Smooth muscle cell (in vitro differentiated cells): ENCODE measurements around the gene RIN1. TPM values are rescaled to one million over a fixed set of nuclear protein-coding genes. Genes with fewer than 3 reads are reported as not detected.

Experiments
- DNase-seq: peaks from one replicate; lab custom pipeline; 2025; ENCODE audit not compliant: unreplicated experiment; lab: John Stamatoyannopoulos, UW
- H2AFZ ChIP-seq: fragments of 200-600 bp; sonication (generic); 2 replicates; pipeline ENCODE4 v1.6.0; 2016; ENCODE audit warnings: antibody characterized with exemption, low read depth, mild to moderate bottlenecking
- H3F3A ChIP-seq: fragments of 200-600 bp; sonication (generic); 2 replicates; pipeline ENCODE4 v1.6.0; 2017; ENCODE audit warnings: antibody characterized with exemption, low read depth
- H3K27ac ChIP-seq: fragments of 200-600 bp; sonication (generic); 2 replicates; pipeline ENCODE4 v1.5.1; 2016; ENCODE audit warnings: low read depth, mild to moderate bottlenecking
- H3K27me3 ChIP-seq: fragments of 200-600 bp; sonication (generic); 2 replicates; pipeline ENCODE4 v1.6.1; 2016; ENCODE audit warnings: low read depth, mild to moderate bottlenecking
- H3K36me3 ChIP-seq: fragments of 200-600 bp; sonication (generic); 2 replicates; pipeline ENCODE4 v1.5.1; 2016; ENCODE audit warnings: low read depth
- H3K4me1 ChIP-seq: fragments of 200-600 bp; sonication (generic); 2 replicates; pipeline ENCODE4 v1.5.1; 2016; ENCODE audit warnings: low read depth
- H3K4me2 ChIP-seq: fragments of 200-600 bp; sonication (generic); 2 replicates; pipeline ENCODE4 v1.6.0; 2016; ENCODE audit warnings: mild to moderate bottlenecking
- H3K4me3 ChIP-seq: fragments of 200-600 bp; sonication (generic); 2 replicates; pipeline ENCODE4 v1.5.1; 2016; ENCODE audit warnings: mild to moderate bottlenecking
- H3K79me2 ChIP-seq: fragments of 200-600 bp; sonication (generic); 2 replicates; pipeline ENCODE4 v1.6.0; 2016; ENCODE audit warnings: low read depth, mild to moderate bottlenecking
- H3K9ac ChIP-seq: fragments of 200-600 bp; sonication (generic); 2 replicates; pipeline ENCODE4 v1.6.0; 2016; ENCODE audit warnings: low read depth
- H3K9me3 ChIP-seq: fragments of 200-600 bp; sonication (generic); replicated peaks from 2 replicates; pipeline ENCODE4 v1.5.1; 2016; ENCODE audit warnings: low read depth
- H4K20me1 ChIP-seq: fragments of 200-600 bp; sonication (generic); 2 replicates; pipeline ENCODE4 v1.6.0; 2016; ENCODE audit warnings: low read depth
- WGBS: methylation state at CpG from one replicate; pipeline ENCODE4 v1.1.7; 2016; ENCODE audit warnings: low lambda C conversion rate; 5-methylcytosine and 5-hydroxymethylcytosine counted together
- polyA plus RNA-seq: library from polyadenylated mRNA; unstranded; fragments of >200 nt; fragmentation: Nextera tagmentation; extraction: Ambion mirVana; gene quantifications from 2 replicates; pipeline ENCODE4 v1.2.1, GENCODE V29; 2016
- total RNA-seq: library from RNA; depleted of rRNA; stranded (reverse); fragments of >200 nt; gene quantifications from 2 replicates; pipeline ENCODE4 v1.2.3, GENCODE V29; 2014
- TF ChIP-seq, protein P1 (sequence below): fragments of 200-600 bp; sonication (generic); IDR thresholded peaks from 2 replicates; pipeline ENCODE4 v1.5.1; 2017; ENCODE audit warnings: borderline replicate concordance, mild to moderate bottlenecking, antibody characterized with exemption; ENCODE audit not compliant: insufficient read depth, poor library complexity, severe bottlenecking

The RIN1 gene
- total and polyA plus RNA-seq, 2 experiments from 2014 or later: 15.3 to 18.0 TPM

DNA sequence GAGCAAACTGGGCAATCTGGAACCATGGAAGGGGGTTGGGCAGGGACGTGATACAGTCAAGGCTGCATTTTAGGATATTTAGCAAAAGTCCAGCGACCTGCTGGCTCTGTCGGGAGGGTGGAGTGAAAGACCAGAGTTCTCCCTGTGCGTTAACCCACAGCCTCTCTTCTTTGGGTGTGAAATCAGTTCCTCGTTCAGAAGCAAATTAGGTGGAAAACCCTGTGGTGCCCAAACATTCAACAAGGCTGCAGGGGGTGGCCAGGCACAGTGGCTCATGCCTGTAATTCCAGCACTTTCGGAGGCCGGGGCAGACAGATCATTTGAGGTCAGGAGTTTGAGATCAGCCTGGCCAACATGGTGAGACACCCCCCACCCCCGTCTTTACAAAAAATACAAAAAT is 38.6 kb downstream of the RIN1 start:
- WGBS: 71% methylated on average over 8 of the region's 8 CpGs
- Histone ChIP-seq H3K4me3 (no peak overlapping the region), H3K79me2 (no peaks in the 10 kb centered on the region), H3K4me2 (no peak overlapping the region), H3K4me1 (no peaks in the 10 kb centered on the region), H4K20me1 (no peaks in the 10 kb centered on the region), H3K36me3 (no peaks in the 10 kb centered on the region), H3K27ac (no peak overlapping the region), H3K9me3 (no peaks in the 10 kb centered on the region), H3F3A (no peaks in the 10 kb centered on the region), H3K27me3 (peaks cover 14% of the 10 kb centered on the region), H2AFZ (no peak overlapping the region), H3K9ac (no peak overlapping the region)
- TF ChIP-seq, protein P1, sequence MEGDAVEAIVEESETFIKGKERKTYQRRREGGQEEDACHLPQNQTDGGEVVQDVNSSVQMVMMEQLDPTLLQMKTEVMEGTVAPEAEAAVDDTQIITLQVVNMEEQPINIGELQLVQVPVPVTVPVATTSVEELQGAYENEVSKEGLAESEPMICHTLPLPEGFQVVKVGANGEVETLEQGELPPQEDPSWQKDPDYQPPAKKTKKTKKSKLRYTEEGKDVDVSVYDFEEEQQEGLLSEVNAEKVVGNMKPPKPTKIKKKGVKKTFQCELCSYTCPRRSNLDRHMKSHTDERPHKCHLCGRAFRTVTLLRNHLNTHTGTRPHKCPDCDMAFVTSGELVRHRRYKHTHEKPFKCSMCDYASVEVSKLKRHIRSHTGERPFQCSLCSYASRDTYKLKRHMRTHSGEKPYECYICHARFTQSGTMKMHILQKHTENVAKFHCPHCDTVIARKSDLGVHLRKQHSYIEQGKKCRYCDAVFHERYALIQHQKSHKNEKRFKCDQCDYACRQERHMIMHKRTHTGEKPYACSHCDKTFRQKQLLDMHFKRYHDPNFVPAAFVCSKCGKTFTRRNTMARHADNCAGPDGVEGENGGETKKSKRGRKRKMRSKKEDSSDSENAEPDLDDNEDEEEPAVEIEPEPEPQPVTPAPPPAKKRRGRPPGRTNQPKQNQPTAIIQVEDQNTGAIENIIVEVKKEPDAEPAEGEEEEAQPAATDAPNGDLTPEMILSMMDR: no peak
- no peak for DNase-seq

DNA sequence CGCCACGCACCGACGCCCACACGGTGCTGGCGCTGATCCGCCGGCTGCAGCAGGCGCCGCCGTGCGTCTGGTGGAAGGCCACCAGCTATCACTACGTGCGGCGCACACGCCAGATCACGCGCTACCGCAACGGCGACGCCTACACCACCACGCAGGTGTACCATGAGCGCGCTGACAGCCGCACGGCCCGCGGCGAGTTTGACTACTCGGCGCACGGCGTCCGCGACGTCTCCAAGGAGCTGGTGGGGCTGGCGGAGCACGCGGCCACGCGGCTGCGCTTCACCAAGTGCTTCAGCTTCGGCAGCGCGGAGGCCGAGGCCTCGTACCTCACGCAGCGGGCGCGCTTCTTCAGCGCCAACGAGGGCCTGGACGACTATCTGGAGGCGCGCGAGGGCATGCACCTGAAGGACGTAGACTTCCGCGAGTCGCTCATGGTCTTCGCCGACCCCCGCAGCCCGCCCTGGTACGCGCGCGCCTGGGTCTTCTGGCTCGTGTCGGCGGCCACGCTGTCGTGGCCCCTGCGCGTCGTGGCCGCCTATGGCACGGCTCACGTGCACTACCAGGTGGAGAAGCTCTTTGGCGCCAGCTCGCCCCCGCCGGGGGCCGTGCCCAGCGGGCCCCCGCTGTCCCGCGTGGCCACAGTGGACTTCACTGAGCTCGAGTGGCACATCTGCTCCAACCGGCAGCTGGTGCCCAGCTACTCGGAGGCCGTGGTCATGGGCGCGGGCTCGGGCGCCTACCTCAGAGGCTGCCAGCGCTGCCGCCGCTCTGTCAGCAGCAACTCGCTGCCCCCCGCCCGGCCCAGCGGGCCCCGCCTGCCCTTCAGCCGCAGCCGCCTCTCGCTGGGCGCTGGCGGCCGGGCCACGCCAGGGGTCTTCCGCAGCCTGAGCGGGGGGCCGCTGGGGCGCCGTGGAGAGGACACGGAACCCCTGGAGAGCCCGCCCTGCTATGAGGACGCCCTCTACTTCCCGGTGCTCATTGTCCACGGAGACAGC is 41.3 kb downstream of the RIN1 start:
- no peak overlapping the region for H3K4me2 ChIP-seq
- H3K9me3 ChIP-seq: no peaks in the 10 kb centered on the region
- no peak for DNase-seq
- H2AFZ ChIP-seq: no peak overlapping the region
- H3K79me2 ChIP-seq: no peaks in the 10 kb centered on the region
- H4K20me1 ChIP-seq: peaks cover 4% of the 10 kb centered on the region
- no peaks in the 10 kb centered on the region for H3F3A ChIP-seq
- peaks cover 35% of the 10 kb centered on the region for H3K27me3 ChIP-seq
- WGBS: 96% methylated on average over 112 of the region's 123 CpGs
- H3K9ac ChIP-seq: no peak overlapping the region
- H3K27ac ChIP-seq: no peak overlapping the region
- peaks cover 3% of the 10 kb centered on the region for H3K4me1 ChIP-seq
- TF ChIP-seq, protein P1: no peak
- H3K36me3 ChIP-seq: no peaks in the 10 kb centered on the region
- no peak overlapping the region for H3K4me3 ChIP-seq

DNA sequence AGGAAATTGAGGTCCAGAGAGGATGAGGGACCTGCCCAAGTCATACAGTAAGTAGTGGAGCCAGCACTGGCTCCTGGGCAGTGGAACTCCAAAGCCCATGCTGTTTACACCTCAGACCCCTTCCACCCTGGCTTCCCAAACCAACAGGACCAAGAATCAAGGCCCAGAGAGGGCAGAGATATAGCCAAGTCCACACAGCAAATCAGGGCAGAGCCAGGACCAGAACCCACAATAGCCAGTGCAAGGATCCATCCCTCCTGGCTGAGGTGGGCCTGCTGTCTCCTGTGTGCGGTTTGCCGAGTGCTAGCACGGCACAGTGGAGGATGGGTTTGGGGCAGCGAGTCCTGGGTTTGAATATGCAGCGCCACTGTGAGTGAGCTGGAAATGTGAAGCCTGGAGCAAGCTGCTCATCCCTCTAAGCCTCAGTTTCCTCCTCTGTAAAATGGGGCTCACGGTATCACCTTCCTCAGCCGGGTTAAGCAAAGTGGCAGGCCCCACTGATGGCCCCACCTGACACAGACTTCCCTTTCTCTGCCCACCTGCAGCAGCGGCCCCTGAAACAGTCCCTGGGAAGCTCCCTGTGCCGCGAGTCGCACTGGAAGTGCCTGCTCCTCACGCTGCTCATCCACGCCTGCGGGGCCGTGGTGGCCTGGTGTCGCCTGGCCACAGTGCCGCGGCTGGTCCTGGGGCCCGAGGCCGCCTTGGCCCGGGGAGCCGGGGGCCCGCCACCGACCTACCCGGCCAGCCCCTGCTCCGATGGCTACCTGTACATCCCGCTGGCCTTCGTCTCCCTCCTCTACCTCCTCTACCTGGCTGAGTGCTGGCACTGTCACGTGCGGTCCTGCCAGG is 42.2 kb downstream of the RIN1 start:
- no peak for DNase-seq
- Histone ChIP-seq H3K4me2 (no peak overlapping the region), H3K9me3 (no peaks in the 10 kb centered on the region), H3K27ac (no peak overlapping the region), H2AFZ (no peak overlapping the region), H3K9ac (no peak overlapping the region), H3K4me1 (peaks cover 6% of the 10 kb centered on the region), H3K36me3 (no peaks in the 10 kb centered on the region), H3K27me3 (peaks cover 35% of the 10 kb centered on the region), H4K20me1 (peaks cover 7% of the 10 kb centered on the region), H3F3A (no peaks in the 10 kb centered on the region), H3K79me2 (no peaks in the 10 kb centered on the region), H3K4me3 (no peak overlapping the region)
- WGBS: 92% methylated on average over 24 of the region's 30 CpGs
- TF ChIP-seq, protein P1: no peak
